Liver (tissue), 9 donors: Measurements from ENCODE around the gene SYTL3. TPM values are rescaled to one million over a fixed set of nuclear protein-coding genes. Genes with fewer than 3 reads are reported as not detected.

Source experiments
- DNase-seq: peaks from one replicate; pipeline ENCODE4 v3.0.0-alpha.2; 2017; ENCODE audit warnings: low spot score
- H3K27ac ChIP-seq, 2 donors: one replicate each; pipeline ENCODE4 v1.7.0; 2013; ENCODE audit warnings: inconsistent platforms in 2 of 2, low read length in 2 of 2, control low read depth in 1 of 2, low read depth in 1 of 2, mild to moderate bottlenecking in 1 of 2
- H3K27me3 ChIP-seq, 4 donors: one replicate each; pipeline versions ENCODE4 v1.6.1 to v1.7.0; 2013; ENCODE audit warnings: low read length in 3 of 4, inconsistent platforms in 1 of 4, mild to moderate bottlenecking in 1 of 4, moderate library complexity in 1 of 4; ENCODE audit not compliant: control insufficient read depth in 4 of 4, insufficient read depth in 4 of 4
- H3K36me3 ChIP-seq, 4 donors: one replicate each; pipeline versions ENCODE4 v1.6.1 to v1.7.0; 2013; ENCODE audit warnings: low read length in 3 of 4, mild to moderate bottlenecking in 3 of 4, low read depth in 1 of 4, moderate library complexity in 1 of 4; ENCODE audit not compliant: control insufficient read depth in 4 of 4, insufficient read depth in 3 of 4
- H3K4me1 ChIP-seq, 4 donors: one replicate each; pipeline versions ENCODE4 v1.6.1 to v1.7.0; 2013; ENCODE audit warnings: low read length in 3 of 4, mild to moderate bottlenecking in 3 of 4, moderate library complexity in 1 of 4; ENCODE audit not compliant: control insufficient read depth in 4 of 4, insufficient read depth in 4 of 4
- H3K4me3 ChIP-seq, 3 donors: one replicate each; pipeline versions ENCODE4 v1.6.1 to v1.7.0; 2013; ENCODE audit warnings: low read length in 3 of 3, control low read depth in 1 of 3, low read depth in 1 of 3, mild to moderate bottlenecking in 1 of 3
- H3K9ac ChIP-seq, 2 donors: one replicate each; pipeline ENCODE4 v1.7.0; 2013; ENCODE audit warnings: low read length in 2 of 2, mild to moderate bottlenecking in 2 of 2, moderate library complexity in 2 of 2, control low read depth in 1 of 2, low read depth in 1 of 2
- H3K9me3 ChIP-seq, 4 donors: one replicate each; pipeline versions ENCODE4 v1.6.1 to v1.7.0; 2013; ENCODE audit warnings: low read length in 3 of 4; ENCODE audit not compliant: control insufficient read depth in 4 of 4
- CTCF ChIP-seq: fragments of 150-350 bp; IDR thresholded peaks from 2 replicates; pipeline ENCODE4 v1.5.1; 2017; ENCODE audit warnings: improper control_type of control experiment, low read depth, low read length; ENCODE audit not compliant: missing input control
- EGR1 ChIP-seq, 2 donors: IDR thresholded peaks; 2 replicates each; pipeline ENCODE4 v1.6.1; 2016 to 2018; ENCODE audit warnings: antibody characterized with exemption in 2 of 2, low read depth in 2 of 2
- FOXA1 ChIP-seq: IDR thresholded peaks from 2 replicates; pipeline ENCODE4 v1.6.1; 2016; ENCODE audit warnings: antibody characterized with exemption
- GABPA ChIP-seq, 2 donors: IDR thresholded peaks in 1 of 2; conservative IDR thresholded peaks in 1 of 2; 2 replicates each; pipeline ENCODE4 v1.6.1; 2016; ENCODE audit warnings: antibody characterized with exemption in 2 of 2, mild to moderate bottlenecking in 1 of 2, moderate library complexity in 1 of 2
- HNF4G ChIP-seq: IDR thresholded peaks from 2 replicates; pipeline ENCODE4 v1.6.1; 2016; ENCODE audit warnings: antibody characterized with exemption
- JUND ChIP-seq, 2 donors: IDR thresholded peaks; 2 replicates each; pipeline ENCODE4 v1.6.1; 2016; ENCODE audit warnings: antibody characterized with exemption in 2 of 2
- MAX ChIP-seq: IDR thresholded peaks from 2 replicates; pipeline ENCODE4 v1.6.1; 2016; ENCODE audit warnings: antibody characterized with exemption
- NR2F2 ChIP-seq: IDR thresholded peaks from 2 replicates; pipeline ENCODE4 v1.6.1; 2016; ENCODE audit warnings: antibody characterized with exemption
- RAD21 ChIP-seq, 2 donors: IDR thresholded peaks; 2 replicates each; pipeline ENCODE4 v1.6.1; 2016; ENCODE audit warnings: antibody characterized with exemption in 2 of 2, mild to moderate bottlenecking in 2 of 2
- REST ChIP-seq: IDR thresholded peaks from 2 replicates; pipeline ENCODE4 v1.6.1; 2016; ENCODE audit warnings: antibody characterized with exemption, mild to moderate bottlenecking
- RXRA ChIP-seq, 2 donors: IDR thresholded peaks; 2 replicates each; pipeline ENCODE4 v1.6.1; 2017 to 2018; ENCODE audit warnings: antibody characterized with exemption in 2 of 2, mild to moderate bottlenecking in 1 of 2
- TAF1 ChIP-seq: conservative IDR thresholded peaks from 2 replicates; pipeline ENCODE4 v1.6.1; 2016; ENCODE audit warnings: antibody characterized with exemption, mild to moderate bottlenecking
- ZBTB33 ChIP-seq: IDR thresholded peaks from 2 replicates; pipeline ENCODE4 v1.6.1; 2016; ENCODE audit warnings: antibody characterized with exemption
- WGBS: extraction: QIAGEN DNeasy Blood & Tissue Kit; methylation state at CpG from one replicate; pipeline ENCODE4 v1.1.7; 2013; 5-methylcytosine and 5-hydroxymethylcytosine counted together
- polyA plus RNA-seq, 2 donors: library from polyadenylated mRNA; stranded (reverse) in 1 of 2; unstranded in 1 of 2; fragments of 200-250 nt in 1 of 2; fragments of >200 nt in 1 of 2; fragmentation: Nextera tagmentation in 1 of 2; extraction: Ambion mirVana in 1 of 2; gene quantifications; one replicate each; pipeline versions ENCODE4 v1.2.1 to v1.2.3, GENCODE V29; 2013 to 2015
- total RNA-seq, 2 donors: library from RNA; depleted of rRNA; stranded (reverse); fragments of >200 nt; gene quantifications; one replicate each; pipeline ENCODE4 v1.2.3, GENCODE V29; 2014
- TF ChIP-seq, protein P1 (sequence below): IDR thresholded peaks from 2 replicates; pipeline ENCODE4 v1.6.1; 2016; ENCODE audit warnings: antibody characterized with exemption
- donor health status: healthy.
- donor health status: healthy.
- donor health status: healthy.
- donor health status: healthy.
- donor health status: healthy.

The SYTL3 gene
- total and polyA plus RNA-seq, 4 donors: 0.28 to 1.7 (median 0.51) TPM

DNA sequence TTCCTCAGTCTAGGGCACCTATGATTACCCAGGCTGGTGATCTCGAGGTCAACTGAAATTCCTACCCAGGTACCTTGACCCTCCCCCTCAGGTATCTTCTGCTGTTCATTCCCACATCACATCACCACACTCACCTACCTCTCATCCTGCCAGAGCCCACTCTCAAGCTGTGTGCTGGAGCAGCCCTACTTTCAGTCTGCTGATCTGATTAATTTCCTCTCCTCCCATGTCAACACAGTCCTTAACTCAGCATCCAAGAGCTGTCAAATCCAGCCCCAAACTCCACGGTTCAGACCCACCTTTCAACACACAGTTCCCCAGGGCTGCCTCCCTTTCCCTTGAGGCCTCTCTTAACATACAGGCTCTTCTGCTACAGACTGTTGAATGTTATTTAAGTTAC is 126.9 kb downstream of the SYTL3 start:
- Histone ChIP-seq H3K27me3 (no peaks in the 10 kb centered on the region), H3K4me3 (no peak overlapping the region), H3K36me3 (peaks cover 3 to 60% (median 48%) of the 10 kb centered on the region in 4 donors), H3K9ac (no peak overlapping the region), H3K9me3 (no peaks in the 10 kb centered on the region), H3K4me1 (no peaks in the 10 kb centered on the region), H3K27ac (no peak overlapping the region)
- DNase-seq: no peak
- 91% methylated on average over 2 of the region's 2 CpGs for WGBS
- TF ChIP-seq REST: no peak
- no peak for TF ChIP-seq RAD21 (IDR thresholded peaks at IDR 0.05)
- TF ChIP-seq MAX: no peak
- no peak for TF ChIP-seq CTCF
- no peak for TF ChIP-seq ZBTB33
- no peak for TF ChIP-seq RXRA (IDR thresholded peaks at IDR 0.05)
- TF ChIP-seq NR2F2: no peak
- TF ChIP-seq HNF4G: no peak

DNA sequence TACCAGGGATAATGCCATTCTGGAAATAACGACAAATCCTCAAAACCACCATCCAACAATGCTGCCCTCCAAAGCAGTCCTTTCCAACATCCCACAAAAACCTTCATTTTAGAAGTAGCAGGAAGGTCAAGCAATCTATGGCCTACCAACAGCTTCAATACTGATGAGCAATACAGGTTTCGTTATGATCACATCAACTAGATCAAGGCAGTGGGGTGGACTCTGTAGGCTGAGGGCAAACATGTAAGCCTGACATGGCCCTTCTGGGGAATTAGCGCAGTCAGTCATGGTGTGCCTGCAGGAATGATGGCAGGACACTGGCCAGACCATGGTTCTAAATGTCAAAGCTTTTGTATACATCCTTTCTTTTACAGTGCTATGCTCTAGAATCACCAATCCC is 127.7 kb downstream of the SYTL3 start:
- Histone ChIP-seq H3K4me1 (no peaks in the 10 kb centered on the region), H3K4me3 (no peak overlapping the region), H3K36me3 (peaks cover 0 to 60% (median 48%) of the 10 kb centered on the region in 4 donors), H3K27ac (no peak overlapping the region), H3K9ac (no peak overlapping the region), H3K9me3 (no peaks in the 10 kb centered on the region), H3K27me3 (no peaks in the 10 kb centered on the region)
- over 99% methylated on average over 3 of the region's 3 CpGs for WGBS
- DNase-seq: no peak
- TF ChIP-seq, protein P1, sequence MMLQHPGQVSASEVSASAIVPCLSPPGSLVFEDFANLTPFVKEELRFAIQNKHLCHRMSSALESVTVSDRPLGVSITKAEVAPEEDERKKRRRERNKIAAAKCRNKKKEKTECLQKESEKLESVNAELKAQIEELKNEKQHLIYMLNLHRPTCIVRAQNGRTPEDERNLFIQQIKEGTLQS: no peak
- TF ChIP-seq RAD21 (IDR thresholded peaks at IDR 0.05): no peak
- TF ChIP-seq NR2F2: no peak
- no peak for TF ChIP-seq CTCF
- no peak for TF ChIP-seq GABPA (IDR thresholded peaks at IDR 0.05 in 1 of 2, conservative IDR thresholded peaks at IDR 0.05 in 1 of 2)
- TF ChIP-seq REST: no peak
- TF ChIP-seq HNF4G: no peak
- no peak for TF ChIP-seq EGR1 (IDR thresholded peaks at IDR 0.05; ENCODE audit: low read depth in 2 of 2)
- no peak for TF ChIP-seq TAF1
- no peak for TF ChIP-seq JUND (IDR thresholded peaks at IDR 0.05)
- TF ChIP-seq ZBTB33: no peak
- no peak for TF ChIP-seq MAX
- TF ChIP-seq FOXA1: no peak
